Activated T-helper 1 cell treated with anti-CD3 and anti-CD28 coated beads, Interleukin-2, amount 50 U/mL, for 16 hours (primary cell): ENCODE results near the gene HOXD9.

Source experiments
- DNase-seq, 2 donors: peaks; one replicate each; pipeline ENCODE4 v3.0.0-alpha.2; 2020; ENCODE audit warnings: low read depth in 1 of 2, low spot score in 1 of 2

HOXD9 gene

GRCh38 chr2:176152350-176153181 lies 30.0 kb downstream of the HOXD9 start:
- DNase-seq: no peak

GRCh38 chr2:176154576-176155252 lies 32.2 kb downstream of the HOXD9 start:
- no peak for DNase-seq

GRCh38 chr2:176155356-176156044 lies 33.0 kb downstream of the HOXD9 start:
- no peak for DNase-seq

GRCh38 chr2:176156301-176156806 lies 33.8 kb downstream of the HOXD9 start:
- no peak for DNase-seq

- no peak for DNase-seq
These were observed 34.4 kb downstream of the HOXD9 start, which contains the start of gene HOXD3 for GRCh38 chr2:176156807-176157498. TSS of gene HOXD3 (plus strand) at chr2:176157307. CDS start at chr2:176169115, 11,808 bp downstream.

- DNase-seq: no peak
These were observed 35.1 kb downstream of the HOXD9 start for GRCh38 chr2:176157499-176158185.

- no peak for DNase-seq
These were observed 35.7 kb downstream of the HOXD9 start for GRCh38 chr2:176158186-176158591.

GRCh38 chr2:176158855-176159662 lies 36.5 kb downstream of the HOXD9 start:
- no peak for DNase-seq

GRCh38 chr2:176159663-176160250 lies 37.2 kb downstream of the HOXD9 start:
- DNase-seq: no peak

- no peak for DNase-seq
These were observed 37.9 kb downstream of the HOXD9 start for GRCh38 chr2:176160251-176160985.

- DNase-seq: no peak
These were observed 38.7 kb downstream of the HOXD9 start for GRCh38 chr2:176160986-176161824.

GRCh38 chr2:176161825-176162626 lies 39.5 kb downstream of the HOXD9 start:
- no peak for DNase-seq

GRCh38 chr2:176162911-176163671 lies 40.6 kb downstream of the HOXD9 start:
- no peak for DNase-seq

- DNase-seq: no peak
These were observed 41.1 kb downstream of the HOXD9 start for GRCh38 chr2:176163672-176164056.

GRCh38 chr2:176164201-176164600 lies 41.7 kb downstream of the HOXD9 start:
- DNase-seq: no peak
